ENCODE measurements around the gene UPF3B.

Gene UPF3B

GRCh38 chrX:119784747-119785446, 67.9 kb downstream of the UPF3B start:
- TF ChIP-seq CTCF (IDR thresholded peaks at IDR 0.05; ENCODE audit: control insufficient read depth, extremely low read depth, insufficient read depth), result peak; percentile 38
- no peak for DNase-seq (ENCODE audit: low read depth)
- no peak overlapping the region for H3K4me3 ChIP-seq (ENCODE audit: low read depth, low read length)

All from LNCaP clone FGC (cell line).